Right cardiac atrium (tissue), 5 donors: Measurements from ENCODE around the gene ATG12. TPM values are rescaled to one million over a fixed set of nuclear protein-coding genes. Genes with fewer than 3 reads are reported as not detected.

Source experiments
- polyA plus RNA-seq: library from polyadenylated mRNA; stranded (reverse); fragments of 200-250 nt; gene quantifications from one replicate; pipeline ENCODE4 v1.2.3, GENCODE V29; 2013
- total RNA-seq, 4 donors: library from RNA; stranded (reverse); fragmentation: NEBNext Ultra II Directional; extraction: Animal tissue kit (Norgen Biotek cat#: 25700); gene quantifications; one replicate each; pipeline ENCODE4 v1.2.1, GENCODE V29; 2021
- donor health status: healthy with polysubstance abuse.
- donor health status: DM: no; HTN: yes; CAD: no.
- donor health status: DM: no; HTN: no; CAD: no.
- donor health status: DM: no; HTN: yes; CAD: no; lungs with severe emphysema.
- donor health status: DM: yes; HTN: yes; CAD: no.

Gene ATG12
- total and polyA plus RNA-seq, 5 donors = 22.9 to 31.6 (median 26.2) TPM

Other genes with a start within 250 kb of the ATG12 start
- gene TICAM2, start 239.1 kb downstream of the ATG12 start, total RNA-seq = 1 to 10 TPM; 3.2 to 4.3 (median 3.7) TPM
- 1.5 TPM for gene TICAM2, start 239.1 kb downstream of the ATG12 start, polyA plus RNA-seq
- gene TMED7, start 215.5 kb downstream of the ATG12 start, total RNA-seq = 100 to 1,000 TPM in 1 of 4 donors, 10 to 100 TPM in 3; 74.0 to 111 (median 83.2) TPM
- gene TMED7, start 215.5 kb downstream of the ATG12 start, polyA plus RNA-seq = 38.9 TPM
- gene CDO1, start 24.9 kb downstream of the ATG12 start, total RNA-seq = 10 to 100 TPM; 12.2 to 29.0 (median 15.8) TPM
- gene CDO1, start 24.9 kb downstream of the ATG12 start, polyA plus RNA-seq = 25.6 TPM
- gene AP3S1, start 370 bp upstream of the ATG12 start, total RNA-seq = 10 to 100 TPM; 70.9 to 82.2 (median 77.6) TPM
- gene AP3S1, start 370 bp upstream of the ATG12 start, polyA plus RNA-seq = 73.0 TPM
- gene LVRN, start 120.9 kb upstream of the ATG12 start, total RNA-seq = under 1 TPM; 0.14 to 0.28 (median 0.21) TPM
- gene LVRN, start 120.9 kb upstream of the ATG12 start, polyA plus RNA-seq = 1.3 TPM
- not detected for gene ARL14EPL, start 190.9 kb upstream of the ATG12 start, total RNA-seq
- not detected for gene ARL14EPL, start 190.9 kb upstream of the ATG12 start, polyA plus RNA-seq
- gene COMMD10, start 243.5 kb upstream of the ATG12 start, total RNA-seq = 10 to 100 TPM; 30.3 to 42.5 (median 35.8) TPM
- gene COMMD10, start 243.5 kb upstream of the ATG12 start, polyA plus RNA-seq = 36.6 TPM